Breast epithelium (tissue), 4 donors: ENCODE data around the gene ATXN1. TPM values are rescaled to one million over a fixed set of nuclear protein-coding genes. Genes with fewer than 3 reads are reported as not detected.

Experiments used
- DNase-seq, 2 donors: peaks; one replicate each; pipeline ENCODE4 v3.0.0-alpha.2; 2019; ENCODE audit warnings: low spot score in 2 of 2
- H3K27ac ChIP-seq, 2 donors: fragments of 200-600 bp; sonication (generic) in 1 of 2; one replicate each; pipeline ENCODE4 v1.5.1; 2016 to 2019; ENCODE audit warnings: mild to moderate bottlenecking in 1 of 2
- H3K27me3 ChIP-seq, 2 donors: fragments of 200-600 bp; sonication (generic) in 1 of 2; one replicate each; pipeline versions ENCODE4 v1.5.1 to v1.6.0; 2017 to 2019; ENCODE audit warnings: control low read depth in 1 of 2, mild to moderate bottlenecking in 1 of 2
- H3K36me3 ChIP-seq: fragments of 200-600 bp; one replicate; pipeline ENCODE4 v1.5.1; 2019
- H3K4me1 ChIP-seq, 2 donors: fragments of 200-600 bp; sonication (generic); one replicate each; pipeline ENCODE4 v1.5.1; 2016 to 2019; ENCODE audit warnings: control low read depth in 1 of 2
- H3K4me3 ChIP-seq, 3 donors: fragments of 200-600 bp; sonication (generic); 1 replicate in 2 of 3; 2 replicates in 1 of 3; pipeline ENCODE4 v1.5.1; 2016 to 2019; ENCODE audit warnings: mild to moderate bottlenecking in 3 of 3, moderate library complexity in 2 of 3
- H3K9me3 ChIP-seq, 2 donors: fragments of 200-600 bp; sonication (generic) in 1 of 2; one replicate each; pipeline ENCODE4 v1.5.1; 2016 to 2019; ENCODE audit warnings: control low read depth in 1 of 2
- POLR2A ChIP-seq: fragments of 450-650 bp; IDR thresholded peaks from one replicate; pipeline ENCODE4 v1.6.1; 2016; ENCODE audit warnings: antibody characterized with exemption, mild to moderate bottlenecking, moderate library complexity
- POLR2AphosphoS5 ChIP-seq, 3 donors: sonication (generic); formaldehyde crosslinking; IDR thresholded peaks; one replicate each; pipeline ENCODE4 v1.6.1; 2017; ENCODE audit warnings: antibody characterized with exemption in 3 of 3
- intact Hi-C: fragments of 100-400 bp; cut with DNase I; formaldehyde crosslinking; loops from one replicate; pipeline ENCODE4 v1.15.1; 2023; ENCODE audit warnings: low total_unique reads
- total RNA-seq, 3 donors: library from RNA; depleted of rRNA; stranded (reverse); fragments of >200 nt; gene quantifications; one replicate each; pipeline ENCODE4 v1.1.0, GENCODE V29; 2016
- TF ChIP-seq, protein P1 (sequence below), 3 donors: fragments of 450-650 bp; IDR thresholded peaks; one replicate each; pipeline ENCODE4 v1.5.1; 2016 to 2017; ENCODE audit warnings: antibody characterized with exemption in 3 of 3, mild to moderate bottlenecking in 3 of 3, moderate library complexity in 3 of 3

Gene ATXN1
- total RNA-seq, 3 donors from 2014 or later: 26.7 to 63.2 (median 37.4) TPM

DNA sequence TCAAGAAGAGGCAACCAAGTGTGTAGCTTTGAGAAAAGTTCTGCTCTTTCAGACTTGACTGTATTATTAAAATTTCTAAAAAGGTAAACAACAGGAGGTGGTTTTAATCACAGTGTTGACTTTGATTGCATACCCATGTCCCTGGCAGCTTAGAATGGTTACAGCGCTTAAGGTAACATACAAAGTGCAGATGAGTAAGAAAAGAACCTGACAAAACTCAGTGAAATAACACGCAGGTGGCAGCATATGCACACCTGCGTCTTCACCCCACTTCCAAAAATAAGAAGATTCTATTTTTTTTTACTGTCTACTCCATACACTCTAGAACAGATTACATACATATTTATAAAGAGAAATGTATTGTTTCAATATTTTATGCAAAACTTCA, 289.4 kb downstream of the ATXN1 start:
- no peaks in the 10 kb centered on the region for H3K36me3 ChIP-seq
- H3K4me1 ChIP-seq: no peaks in the 10 kb centered on the region
- intact Hi-C loops: no loop called here
- no peak for TF ChIP-seq POLR2AphosphoS5 (IDR thresholded peaks at IDR 0.05)
- TF ChIP-seq, protein P1, sequence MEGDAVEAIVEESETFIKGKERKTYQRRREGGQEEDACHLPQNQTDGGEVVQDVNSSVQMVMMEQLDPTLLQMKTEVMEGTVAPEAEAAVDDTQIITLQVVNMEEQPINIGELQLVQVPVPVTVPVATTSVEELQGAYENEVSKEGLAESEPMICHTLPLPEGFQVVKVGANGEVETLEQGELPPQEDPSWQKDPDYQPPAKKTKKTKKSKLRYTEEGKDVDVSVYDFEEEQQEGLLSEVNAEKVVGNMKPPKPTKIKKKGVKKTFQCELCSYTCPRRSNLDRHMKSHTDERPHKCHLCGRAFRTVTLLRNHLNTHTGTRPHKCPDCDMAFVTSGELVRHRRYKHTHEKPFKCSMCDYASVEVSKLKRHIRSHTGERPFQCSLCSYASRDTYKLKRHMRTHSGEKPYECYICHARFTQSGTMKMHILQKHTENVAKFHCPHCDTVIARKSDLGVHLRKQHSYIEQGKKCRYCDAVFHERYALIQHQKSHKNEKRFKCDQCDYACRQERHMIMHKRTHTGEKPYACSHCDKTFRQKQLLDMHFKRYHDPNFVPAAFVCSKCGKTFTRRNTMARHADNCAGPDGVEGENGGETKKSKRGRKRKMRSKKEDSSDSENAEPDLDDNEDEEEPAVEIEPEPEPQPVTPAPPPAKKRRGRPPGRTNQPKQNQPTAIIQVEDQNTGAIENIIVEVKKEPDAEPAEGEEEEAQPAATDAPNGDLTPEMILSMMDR (IDR thresholded peaks at IDR 0.05): no peak
- no peak for TF ChIP-seq POLR2A
- DNase-seq: no peak
- H3K4me3 ChIP-seq: no peak overlapping the region
- no peaks in the 10 kb centered on the region for H3K27me3 ChIP-seq
- H3K27ac ChIP-seq: no peak overlapping the region
- H3K9me3 ChIP-seq: no peaks in the 10 kb centered on the region

DNA sequence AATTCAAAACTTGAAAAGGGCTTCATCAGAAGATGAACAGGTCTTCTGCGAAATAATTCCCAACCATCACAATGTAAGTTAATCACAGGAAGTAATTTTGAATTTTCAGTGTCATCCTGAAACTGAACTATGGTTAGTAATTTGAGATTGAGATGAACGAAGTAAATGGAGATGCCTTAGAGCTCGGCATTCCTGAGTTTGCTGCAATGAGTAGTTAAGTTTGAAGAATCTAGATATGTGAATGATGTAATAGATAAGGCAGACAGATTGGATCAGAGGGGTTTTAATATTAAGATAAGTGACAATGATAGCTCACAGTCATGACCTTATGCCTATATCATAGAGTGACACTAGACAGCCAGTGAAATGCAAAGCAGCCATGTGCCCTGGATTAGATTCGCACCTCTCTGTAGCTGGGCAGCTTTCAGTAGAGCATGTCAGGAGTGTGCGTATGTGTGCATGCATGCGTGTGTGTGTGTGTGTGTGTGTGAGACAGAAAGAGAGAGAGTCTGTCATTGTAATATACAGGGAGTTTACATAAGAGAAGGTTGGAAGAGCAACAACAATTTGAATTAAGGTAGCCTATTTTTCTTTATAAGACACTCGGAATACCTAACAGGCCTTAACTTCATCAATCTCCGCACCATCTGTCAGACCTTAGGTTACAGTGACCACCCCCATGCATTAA, 289.9 kb downstream of the ATXN1 start:
- no peak for DNase-seq
- no peaks in the 10 kb centered on the region for H3K4me1 ChIP-seq
- no peak for TF ChIP-seq POLR2A
- TF ChIP-seq, protein P1 (IDR thresholded peaks at IDR 0.05): no peak
- no peak for TF ChIP-seq POLR2AphosphoS5 (IDR thresholded peaks at IDR 0.05)
- no peaks in the 10 kb centered on the region for H3K36me3 ChIP-seq
- intact Hi-C loops: no loop called here
- H3K4me3 ChIP-seq: no peak overlapping the region
- H3K27me3 ChIP-seq: no peaks in the 10 kb centered on the region
- no peak overlapping the region for H3K27ac ChIP-seq
- H3K9me3 ChIP-seq: no peaks in the 10 kb centered on the region

DNA sequence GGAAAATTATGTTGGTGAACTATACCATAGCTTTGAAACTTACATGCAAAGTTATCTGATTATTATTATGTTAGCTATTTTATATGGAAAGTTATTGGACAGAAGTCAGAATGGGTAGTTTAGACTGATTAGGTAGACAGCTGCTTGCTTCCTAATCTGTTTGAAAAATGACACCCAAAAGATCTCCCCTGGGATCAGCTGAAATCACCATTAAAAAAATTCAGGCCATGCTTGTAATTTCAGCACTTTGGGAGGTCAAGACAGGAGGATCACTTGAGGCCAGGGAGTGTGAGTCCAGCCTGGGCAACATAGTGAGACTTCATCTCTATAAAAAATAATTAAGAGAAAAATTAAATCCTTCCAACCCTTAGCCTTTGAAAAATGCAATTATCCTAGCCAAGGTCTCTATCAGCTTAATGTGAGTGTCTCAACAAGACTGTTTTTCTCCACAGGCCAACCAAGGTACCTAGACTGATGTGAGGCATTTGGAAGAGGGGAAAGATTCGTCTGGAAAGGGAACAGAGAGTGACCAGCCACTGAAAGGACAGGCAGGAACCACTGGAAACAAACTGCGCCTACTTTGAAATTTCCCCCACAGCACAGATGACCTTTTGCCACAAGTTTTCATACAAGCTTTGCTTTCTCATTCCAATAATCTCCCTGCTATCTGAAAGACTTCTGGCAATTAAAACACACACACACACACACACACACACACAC, 290.6 kb downstream of the ATXN1 start:
- no peaks in the 10 kb centered on the region for H3K36me3 ChIP-seq
- no peak overlapping the region for H3K4me3 ChIP-seq
- H3K9me3 ChIP-seq: no peaks in the 10 kb centered on the region
- H3K27me3 ChIP-seq: no peaks in the 10 kb centered on the region
- no peak for TF ChIP-seq POLR2A
- TF ChIP-seq POLR2AphosphoS5 (IDR thresholded peaks at IDR 0.05): no peak
- TF ChIP-seq, protein P1 (IDR thresholded peaks at IDR 0.05): no peak
- H3K4me1 ChIP-seq: no peaks in the 10 kb centered on the region
- DNase-seq: no peak
- H3K27ac ChIP-seq: no peak overlapping the region
- intact Hi-C loops: no loop called here

DNA sequence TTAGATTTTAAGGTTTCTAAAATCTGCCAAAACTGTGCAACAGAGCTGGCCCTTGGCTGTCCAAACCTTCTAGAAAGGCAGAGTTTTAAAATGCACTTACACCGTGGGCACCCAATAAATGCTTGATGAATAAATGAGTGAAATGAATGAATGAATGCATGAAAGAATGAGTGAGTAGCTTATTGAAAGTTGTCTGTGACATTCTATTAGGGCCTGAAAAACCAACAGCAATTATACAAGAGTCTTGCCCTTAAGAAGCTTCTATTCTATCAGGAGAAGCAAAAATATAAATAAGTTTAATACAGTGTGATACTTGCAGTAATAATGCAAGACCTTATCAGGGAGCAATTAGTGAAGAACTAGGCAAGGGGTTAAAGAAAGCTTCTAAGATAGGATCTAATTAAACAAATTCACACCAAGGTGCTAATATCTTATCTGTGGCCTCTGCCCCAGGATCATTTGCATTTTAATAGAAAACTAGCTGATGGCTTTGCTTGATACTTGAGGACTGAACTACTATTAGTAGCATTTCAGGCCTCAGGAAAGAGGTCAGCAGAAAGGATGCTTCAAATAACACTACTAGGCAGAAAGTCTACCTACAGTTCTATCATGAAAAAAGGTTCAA, 292.2 kb downstream of the ATXN1 start:
- Histone ChIP-seq H3K4me3 (no peak overlapping the region), H3K36me3 (no peaks in the 10 kb centered on the region), H3K27ac (no peak overlapping the region), H3K27me3 (no peaks in the 10 kb centered on the region), H3K9me3 (no peaks in the 10 kb centered on the region), H3K4me1 (no peaks in the 10 kb centered on the region)
- intact Hi-C loops: no loop called here
- DNase-seq: no peak
- TF ChIP-seq POLR2AphosphoS5 (IDR thresholded peaks at IDR 0.05) (no peak), POLR2A (no peak)
- TF ChIP-seq, protein P1 (IDR thresholded peaks at IDR 0.05): no peak
